Ascending aorta (tissue), 2 donors: Measurements from ENCODE around the gene PRKAR1A. TPM values are rescaled to one million over a fixed set of nuclear protein-coding genes. Genes with fewer than 3 reads are reported as not detected.

Experiments
- DNase-seq, 2 donors: peaks; one replicate each; pipeline ENCODE4 v3.0.0-alpha.2; 2019; ENCODE audit warnings: low spot score in 2 of 2
- H3K27ac ChIP-seq, 2 donors: fragments of 200-600 bp; sonication (generic); one replicate each; pipeline ENCODE4 v1.5.1; 2016 to 2017; ENCODE audit warnings: mild to moderate bottlenecking in 1 of 2
- H3K27me3 ChIP-seq: fragments of 200-600 bp; sonication (generic); one replicate; pipeline ENCODE4 v1.5.1; 2017
- H3K36me3 ChIP-seq, 2 donors: fragments of 200-600 bp; sonication (generic); one replicate each; pipeline ENCODE4 v1.5.1; 2016
- H3K4me1 ChIP-seq, 2 donors: fragments of 200-600 bp; sonication (generic); one replicate each; pipeline ENCODE4 v1.5.1; 2016 to 2017; ENCODE audit warnings: mild to moderate bottlenecking in 1 of 2
- H3K4me3 ChIP-seq, 2 donors: fragments of 200-600 bp; sonication (generic); one replicate each; pipeline ENCODE4 v1.5.1; 2016 to 2017; ENCODE audit warnings: mild to moderate bottlenecking in 1 of 2
- H3K9me3 ChIP-seq, 2 donors: fragments of 200-600 bp; sonication (generic); one replicate each; pipeline ENCODE4 v1.5.1; 2016
- intact Hi-C: fragments of 100-400 bp; cut with DNase I; formaldehyde crosslinking; loops from one replicate; pipeline ENCODE4 v1.15.1; 2023
- total RNA-seq: library from RNA; depleted of rRNA; stranded (reverse); fragments of >200 nt; gene quantifications from one replicate; pipeline ENCODE4 v1.1.0, GENCODE V29; 2016
- TF ChIP-seq, protein P1 (sequence below), 3 experiments: fragments of 200-600 bp in 2 of 3; fragments of 450-650 bp in 1 of 3; sonication (generic) in 2 of 3; IDR thresholded peaks; one replicate each; pipeline ENCODE4 v1.5.1; 2016 to 2019; ENCODE audit warnings: antibody characterized with exemption in 3 of 3, mild to moderate bottlenecking in 1 of 3, moderate library complexity in 1 of 3

The PRKAR1A gene
- total RNA-seq, 1 donor from 2014 or later = 233 TPM

GRCh38 chr17:68598545-68598961 lies 86.3 kb downstream of the PRKAR1A start:
- H3K27me3 ChIP-seq = no peaks in the 10 kb centered on the region
- no peaks in the 10 kb centered on the region for H3K36me3 ChIP-seq
- H3K4me1 ChIP-seq = peaks cover 4 to 19% of the 10 kb centered on the region in 2 donors
- H3K27ac ChIP-seq = no peak overlapping the region
- H3K9me3 ChIP-seq = no peaks in the 10 kb centered on the region
- no peak overlapping the region for H3K4me3 ChIP-seq
- no peak for DNase-seq
- TF ChIP-seq, protein P1, sequence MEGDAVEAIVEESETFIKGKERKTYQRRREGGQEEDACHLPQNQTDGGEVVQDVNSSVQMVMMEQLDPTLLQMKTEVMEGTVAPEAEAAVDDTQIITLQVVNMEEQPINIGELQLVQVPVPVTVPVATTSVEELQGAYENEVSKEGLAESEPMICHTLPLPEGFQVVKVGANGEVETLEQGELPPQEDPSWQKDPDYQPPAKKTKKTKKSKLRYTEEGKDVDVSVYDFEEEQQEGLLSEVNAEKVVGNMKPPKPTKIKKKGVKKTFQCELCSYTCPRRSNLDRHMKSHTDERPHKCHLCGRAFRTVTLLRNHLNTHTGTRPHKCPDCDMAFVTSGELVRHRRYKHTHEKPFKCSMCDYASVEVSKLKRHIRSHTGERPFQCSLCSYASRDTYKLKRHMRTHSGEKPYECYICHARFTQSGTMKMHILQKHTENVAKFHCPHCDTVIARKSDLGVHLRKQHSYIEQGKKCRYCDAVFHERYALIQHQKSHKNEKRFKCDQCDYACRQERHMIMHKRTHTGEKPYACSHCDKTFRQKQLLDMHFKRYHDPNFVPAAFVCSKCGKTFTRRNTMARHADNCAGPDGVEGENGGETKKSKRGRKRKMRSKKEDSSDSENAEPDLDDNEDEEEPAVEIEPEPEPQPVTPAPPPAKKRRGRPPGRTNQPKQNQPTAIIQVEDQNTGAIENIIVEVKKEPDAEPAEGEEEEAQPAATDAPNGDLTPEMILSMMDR (IDR thresholded peaks at IDR 0.05) = no peak
- intact Hi-C loops = no loop called here

DNA sequence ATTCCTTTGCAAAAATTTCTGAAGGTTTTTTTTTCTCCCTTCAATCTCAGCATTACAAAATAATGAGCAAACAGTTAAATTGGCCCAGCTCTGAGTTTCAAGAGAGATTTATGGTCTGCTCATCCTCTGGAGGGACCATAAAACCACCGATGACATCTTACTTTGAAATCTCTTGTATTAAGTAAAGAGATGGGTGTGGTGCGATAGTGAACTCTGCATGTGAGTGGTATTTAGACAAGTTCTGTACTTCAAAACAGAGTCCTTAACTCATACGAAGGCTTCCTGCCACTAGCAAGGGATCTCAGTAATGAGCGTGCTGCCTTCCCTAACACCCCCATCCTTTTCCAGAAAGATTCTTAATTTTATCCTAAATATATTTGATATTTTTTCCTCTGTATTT lies 86.9 kb downstream of the PRKAR1A start:
- no peak for DNase-seq
- peaks cover 4 to 19% of the 10 kb centered on the region in 2 donors for H3K4me1 ChIP-seq

DNA sequence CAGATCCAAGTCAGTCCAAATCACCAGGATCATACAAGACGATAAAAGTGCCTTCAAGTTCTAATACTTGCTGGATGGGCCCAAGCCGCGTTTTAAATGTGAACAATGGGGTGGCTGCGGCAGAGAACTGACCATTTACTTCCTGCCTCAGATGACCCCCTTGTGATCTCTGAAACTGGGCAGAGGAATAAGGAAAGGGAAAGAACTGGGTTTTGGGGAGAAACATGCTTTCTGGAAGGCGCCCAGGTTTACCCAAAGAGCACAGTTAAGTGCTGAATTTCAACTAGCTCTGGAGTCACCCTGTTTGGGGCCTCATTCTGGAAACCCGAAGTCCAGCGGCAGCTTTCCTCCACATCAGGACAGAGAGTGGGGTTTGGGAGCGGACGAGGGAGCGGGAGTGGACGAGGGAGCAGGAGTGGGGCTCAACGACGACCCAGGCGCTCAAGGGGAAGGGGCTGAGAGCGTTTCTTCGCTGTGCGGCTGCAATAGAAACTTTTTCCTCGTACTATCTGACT lies 87.4 kb downstream of the PRKAR1A start:
- peaks cover 4 to 19% of the 10 kb centered on the region in 2 donors for H3K4me1 ChIP-seq
- intact Hi-C loops = no loop called here
- no peak for DNase-seq
- no peaks in the 10 kb centered on the region for H3K9me3 ChIP-seq
- H3K4me3 ChIP-seq = peak overlapping the region; percentile 67 to 81
- TF ChIP-seq, protein P1 (IDR thresholded peaks at IDR 0.05) = no peak
- no peaks in the 10 kb centered on the region for H3K27me3 ChIP-seq
- H3K27ac ChIP-seq = peak overlapping the region; percentile 22 to 55
- H3K36me3 ChIP-seq = no peaks in the 10 kb centered on the region

More for the DNA sequence above, 86.9 kb downstream of the PRKAR1A start:
- Histone ChIP-seq H3K36me3 (no peaks in the 10 kb centered on the region), H3K4me3 (peak overlapping the region in 1 of 2 donors; percentile 81), H3K9me3 (no peaks in the 10 kb centered on the region), H3K27me3 (no peaks in the 10 kb centered on the region), H3K27ac (no peak overlapping the region)
- intact Hi-C loops = no loop called here
- TF ChIP-seq, protein P1 (IDR thresholded peaks at IDR 0.05) = no peak

GRCh38 chr17:68600067-68600930 lies 88.1 kb downstream of the PRKAR1A start:
- H3K9me3 ChIP-seq = no peaks in the 10 kb centered on the region
- TF ChIP-seq, protein P1 (IDR thresholded peaks at IDR 0.05) = no peak
- peak overlapping the region; percentile 22 to 55 for H3K27ac ChIP-seq
- no peaks in the 10 kb centered on the region for H3K36me3 ChIP-seq
- DNase-seq = no peak
- H3K4me3 ChIP-seq = peak overlapping the region; percentile 67 to 81
- peaks cover 4 to 15% of the 10 kb centered on the region in 2 donors for H3K4me1 ChIP-seq
- intact Hi-C loops = no loop called here
- no peaks in the 10 kb centered on the region for H3K27me3 ChIP-seq

Other genes starting within 250 kb of the PRKAR1A start
- gene SLC16A6, start 221.3 kb upstream of the PRKAR1A start, total RNA-seq = not detected
- 7.3 TPM for gene ARSG, start 220.9 kb upstream of the PRKAR1A start, total RNA-seq
- 18.0 TPM for gene WIPI1, start 54.9 kb upstream of the PRKAR1A start, total RNA-seq
- 60.0 TPM for gene FAM20A, start 88.9 kb downstream of the PRKAR1A start, total RNA-seq